Measurements from ENCODE around the gene SMIM3. TPM values are rescaled to one million over a fixed set of nuclear protein-coding genes. Genes with fewer than 3 reads are reported as not detected.

The SMIM3 gene
- total and polyA plus RNA-seq, 2 of the 8 experiments (the other 6 are each of a cell fraction or from before 2014, with no cell fraction given) = 10.4 to 15.7 TPM

GRCh38 chr5:150740992-150741391, 37.6 kb upstream of the SMIM3 start:
- no peak overlapping the region for H2BK12ac ChIP-seq (ENCODE audit: low read depth, low read length)
- no peaks in the 10 kb centered on the region for H3K23me2 ChIP-seq (ENCODE audit: low read depth, low read length)
- no peak overlapping the region for H2AK5ac ChIP-seq (ENCODE audit: low read depth, low read length)
- no peaks in the 10 kb centered on the region for H3K79me1 ChIP-seq (ENCODE audit: low read depth, low read length)
- ChIA-PET CTCF (ENCODE audit: partially characterized antibody) (interaction anchor here (1.1 kb wide), 2 partner anchors 13 to 160 kb away, joined by 3 to 4 read pairs; no protein-coding TSS in a partner anchor), POLR2A (ENCODE audit: partially characterized antibody) (interaction anchor here (0.8 to 1.5 kb wide), 2 partner anchors 12 to 18 kb away, joined by 3 read pairs; partner anchors contain the start of gene DCTN4)
- peaks cover 0 to 21% of the 10 kb centered on the region in 2 experiments; a peak in 2 of 4 replicates for H3K79me2 ChIP-seq (ENCODE audit: control insufficient read depth in 1 of 2, insufficient read depth in 2 of 2, low read length in 2 of 2)
- no peak for FAIRE-seq
- peaks cover 0 to 9% (median 3%) of the 10 kb centered on the region in 4 experiments; a peak in 4 of 8 replicates for H3K36me3 ChIP-seq (ENCODE audit: control insufficient read depth in 2 of 4, insufficient read depth in 4 of 4, low read length in 3 of 4)
- no peak overlapping the region for H2BK5ac ChIP-seq (ENCODE audit: low read depth, low read length)
- H3K4me1 ChIP-seq (replicated peaks in 1 of 4; ENCODE audit: control insufficient read depth in 3 of 4, insufficient read depth in 4 of 4, low read length in 3 of 4) = no peaks in the 10 kb centered on the region
- H2BK120ac ChIP-seq (replicated peaks; ENCODE audit: low read depth, low read length) = no peak overlapping the region
- no peak overlapping the region for H3K18ac ChIP-seq (ENCODE audit: extremely low read depth, low read length)
- H4K5ac ChIP-seq (ENCODE audit: insufficient read length, low read depth, low read length) = no peak overlapping the region
- no peak overlapping the region for H3K23ac ChIP-seq (ENCODE audit: insufficient read length)
- no peak overlapping the region for H2BK20ac ChIP-seq (ENCODE audit: low read length)
- no peak overlapping the region for H4K91ac ChIP-seq (replicated peaks; ENCODE audit: insufficient read length, low read length)
- no peak overlapping the region for H2AFZ ChIP-seq (ENCODE audit: low read length)
- no peak overlapping the region for H3K4me2 ChIP-seq (ENCODE audit: insufficient read depth in 1 of 2, low read depth in 2 of 2, low read length in 2 of 2)
- H4K8ac ChIP-seq (ENCODE audit: extremely low read depth, insufficient read depth, low read length) = no peak overlapping the region
- DNase-seq (ENCODE audit: low read depth in 1 of 2, low spot score in 2 of 2) = no peak
- no peak overlapping the region for H3K14ac ChIP-seq (ENCODE audit: insufficient read length)
- TF ChIP-seq TAF1 (IDR thresholded peaks at IDR 0.05; ENCODE audit: low read depth, low read length) = no peak
- no peak for TF ChIP-seq PHF8 (conservative IDR thresholded peaks at IDR 0.05; ENCODE audit: low read depth, low read length)
- no peaks in the 10 kb centered on the region for H4K20me1 ChIP-seq (replicated peaks in 1 of 2; ENCODE audit: control insufficient read depth in 1 of 2, insufficient read depth in 2 of 2, low read length in 2 of 2)
- no peak overlapping the region for H3K4me3 ChIP-seq (ENCODE audit: extremely low read depth in 1 of 4, insufficient read depth in 2 of 4, low read depth in 3 of 4, low read length in 4 of 4)
- H3K9ac ChIP-seq (replicated peaks in 1 of 4; ENCODE audit: extremely low read depth in 1 of 4, low read depth in 3 of 4, low read length in 3 of 4) = no peak overlapping the region
- no peak overlapping the region for H3K56ac ChIP-seq (replicated peaks; ENCODE audit: insufficient read length, low read depth, low read length)
- peaks cover 3 to 10% of the 10 kb centered on the region in 2 experiments; a peak in 2 of 4 replicates for H3K9me3 ChIP-seq (ENCODE audit: insufficient read depth in 2 of 2, low read depth in 1 of 2, low read length in 1 of 2)
- H3K4ac ChIP-seq (replicated peaks; ENCODE audit: insufficient read length, low read depth, low read length) = no peak overlapping the region
- no peaks in the 10 kb centered on the region for H3K27me3 ChIP-seq (replicated peaks in 1 of 4; ENCODE audit: control insufficient read depth in 3 of 4, extremely low read depth in 1 of 4, insufficient read depth in 3 of 4, low read length in 3 of 4)
- H2BK15ac ChIP-seq (ENCODE audit: low read length) = no peak overlapping the region
- no peak overlapping the region for H3K27ac ChIP-seq (ENCODE audit: low read depth, low read length)
